Frontal cortex (tissue), 4 donors: Measurements from ENCODE around the gene KCNQ1. TPM values are rescaled to one million over a fixed set of nuclear protein-coding genes. Genes with fewer than 3 reads are reported as not detected.

Experiments
- DNase-seq, 2 donors: peaks; one replicate each; pipeline ENCODE4 v3.0.0; 2012; ENCODE audit warnings: low spot score in 2 of 2
- FAIRE-seq: peaks from 2 replicates; lab custom pipeline; 2012; peaks lifted over from hg19 to GRCh38; lab: Jason Lieb, UNC
- total RNA-seq: library from RNA; depleted of rRNA; stranded (reverse); fragments of >200 nt; gene quantifications from one replicate; pipeline ENCODE4 v1.2.3, GENCODE V29; 2014
- donor health status: control.
- donor health status: control.
- donor health status: control.

KCNQ1 gene
- total RNA-seq, 1 donor from 2014 or later, result under 0.01 TPM

DNA sequence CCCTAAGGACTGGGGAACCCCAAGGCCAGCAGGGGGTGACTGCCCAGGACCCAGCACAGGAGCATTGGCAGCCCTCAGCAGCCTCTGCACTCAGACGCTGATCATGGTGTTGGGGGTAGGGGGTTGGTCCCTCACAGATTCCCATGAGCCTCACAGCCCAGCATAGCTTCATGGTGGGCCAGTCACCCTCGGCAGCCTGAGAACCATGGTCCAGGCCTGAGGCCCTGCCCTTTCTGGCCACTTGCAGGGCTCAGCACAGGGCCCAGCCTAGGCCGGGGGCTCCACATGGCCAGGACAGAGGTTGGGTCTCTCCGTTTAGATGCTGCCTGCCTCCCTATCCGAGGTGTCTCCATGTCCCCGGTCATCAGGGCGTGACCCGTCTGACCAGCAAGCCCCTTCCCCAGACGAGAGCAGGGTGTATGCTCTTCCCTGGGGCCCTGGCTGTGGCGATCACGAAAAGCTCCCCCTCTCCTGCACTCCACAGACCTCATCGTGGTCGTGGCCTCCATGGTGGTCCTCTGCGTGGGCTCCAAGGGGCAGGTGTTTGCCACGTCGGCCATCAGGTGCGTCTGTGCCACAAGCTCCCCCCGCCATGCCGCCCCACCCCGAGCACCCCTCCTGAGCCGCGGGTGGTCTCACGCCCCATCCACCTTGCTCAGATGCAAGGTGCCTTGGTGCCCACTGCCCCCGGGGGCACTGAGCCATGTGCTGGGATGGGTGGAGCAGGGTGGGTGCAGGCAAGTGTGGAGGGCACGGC lies 126.2 kb downstream of the KCNQ1 start:
- no peak for FAIRE-seq
- DNase-seq, result no peak

GRCh38 chr11:2571598-2572281 lies 126.9 kb downstream of the KCNQ1 start:
- DNase-seq, result no peak
- FAIRE-seq, result no peak

GRCh38 chr11:2572491-2573239 lies 127.9 kb downstream of the KCNQ1 start:
- FAIRE-seq (no peak), DNase-seq (no peak)

DNA sequence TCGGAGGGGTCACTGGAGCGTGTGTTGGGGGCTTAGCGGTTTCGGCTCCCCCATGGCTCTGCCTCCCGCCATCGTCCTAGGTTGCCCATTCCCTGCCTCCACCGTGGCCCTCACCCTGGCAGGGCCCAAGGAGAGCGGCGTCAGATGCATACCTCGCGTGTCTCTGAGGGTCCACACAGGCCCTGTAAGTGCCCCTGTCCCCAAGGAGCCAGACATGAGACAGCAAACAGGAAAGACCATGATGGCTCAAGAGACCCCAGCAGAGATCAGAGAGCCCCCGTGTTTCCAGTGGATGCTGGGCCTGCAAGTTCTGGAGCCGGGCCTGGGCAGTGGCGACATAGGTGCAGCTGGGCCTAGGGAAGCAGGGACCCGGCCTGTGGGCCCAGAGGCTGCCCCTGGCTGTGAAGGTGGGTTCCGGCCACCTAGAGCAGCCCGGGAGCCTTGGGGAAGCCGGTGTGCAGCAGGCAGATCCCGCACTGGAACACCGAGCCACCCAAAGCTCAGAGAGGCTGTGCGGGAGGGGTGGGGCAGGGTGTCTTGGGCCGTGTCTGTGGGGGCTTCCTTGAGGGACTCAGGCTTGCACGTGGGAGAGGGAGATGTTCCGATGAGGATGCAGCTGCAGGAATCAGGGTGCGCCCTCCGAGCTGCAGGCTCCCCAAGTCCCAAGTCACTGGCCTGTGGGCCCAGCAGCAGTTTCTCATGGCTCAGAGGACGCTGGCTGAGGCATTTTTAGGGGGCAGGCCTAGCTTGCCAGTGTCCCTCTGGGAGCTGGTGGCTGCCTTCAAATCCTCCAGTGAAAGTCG lies 128.6 kb downstream of the KCNQ1 start:
- DNase-seq (no peak), FAIRE-seq (no peak)

- no peak for FAIRE-seq
- DNase-seq, result no peak
These were observed 129.3 kb downstream of the KCNQ1 start for GRCh38 chr11:2574043-2574552.

DNA sequence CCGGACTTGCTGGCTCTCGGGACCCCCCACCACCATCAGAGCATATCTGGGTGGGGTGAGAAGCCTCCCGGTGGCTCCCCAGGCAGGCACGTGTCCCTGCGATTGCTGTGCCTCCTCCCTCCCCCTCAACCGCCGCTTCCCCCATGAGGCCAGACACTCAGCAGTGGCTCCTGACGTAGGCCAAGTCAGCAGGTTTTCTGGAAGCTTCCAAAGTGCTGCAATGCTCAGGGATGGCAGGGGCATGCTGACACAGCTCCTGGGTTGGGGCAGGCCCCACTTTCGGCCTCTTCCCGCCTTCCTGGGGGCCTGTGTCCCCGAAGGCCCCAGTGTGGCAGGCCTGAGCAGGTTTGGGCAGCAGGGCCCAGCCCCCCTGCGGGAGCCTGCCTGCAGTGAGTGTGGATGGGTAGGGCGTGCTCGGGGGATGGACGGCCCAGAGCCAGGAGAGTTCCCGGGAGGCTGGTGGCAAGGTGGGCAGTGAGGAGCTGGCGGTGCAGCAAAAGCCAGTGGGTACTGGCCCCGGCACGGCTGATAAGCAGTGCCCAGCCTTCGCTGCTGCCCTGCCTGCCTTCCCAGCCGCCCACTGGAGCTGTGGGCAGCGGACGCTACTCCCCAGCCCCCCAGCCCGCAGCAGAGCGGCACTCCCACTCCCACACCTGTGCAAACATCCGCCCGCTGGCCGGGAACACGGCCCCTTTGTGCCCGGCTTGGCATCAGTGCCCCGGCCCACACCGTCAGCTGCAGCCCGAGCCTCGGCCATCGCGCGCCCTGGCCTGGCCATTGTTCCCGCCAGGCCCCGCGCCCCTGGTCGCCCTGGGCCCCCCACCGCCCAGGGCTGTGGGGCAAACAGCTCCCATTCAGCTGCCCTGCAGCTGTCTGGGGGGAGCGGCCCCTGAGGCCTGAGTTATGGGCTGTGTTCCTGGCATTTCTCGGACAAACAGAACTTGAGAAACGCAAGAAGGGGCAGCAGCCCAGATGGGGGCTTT lies 130.0 kb downstream of the KCNQ1 start:
- DNase-seq (peak; percentile 35 to 66), FAIRE-seq (no peak)

- no peak for FAIRE-seq
- no peak for DNase-seq
These were observed 130.8 kb downstream of the KCNQ1 start for GRCh38 chr11:2575591-2576051.

GRCh38 chr11:2576111-2576510 lies 131.3 kb downstream of the KCNQ1 start:
- no peak for DNase-seq
- no peak for FAIRE-seq

- FAIRE-seq, result no peak
- DNase-seq, result no peak
These were observed 131.7 kb downstream of the KCNQ1 start for GRCh38 chr11:2576549-2576948.

- FAIRE-seq (no peak), DNase-seq (no peak)
These were observed 132.5 kb downstream of the KCNQ1 start for GRCh38 chr11:2577031-2577990.

DNA sequence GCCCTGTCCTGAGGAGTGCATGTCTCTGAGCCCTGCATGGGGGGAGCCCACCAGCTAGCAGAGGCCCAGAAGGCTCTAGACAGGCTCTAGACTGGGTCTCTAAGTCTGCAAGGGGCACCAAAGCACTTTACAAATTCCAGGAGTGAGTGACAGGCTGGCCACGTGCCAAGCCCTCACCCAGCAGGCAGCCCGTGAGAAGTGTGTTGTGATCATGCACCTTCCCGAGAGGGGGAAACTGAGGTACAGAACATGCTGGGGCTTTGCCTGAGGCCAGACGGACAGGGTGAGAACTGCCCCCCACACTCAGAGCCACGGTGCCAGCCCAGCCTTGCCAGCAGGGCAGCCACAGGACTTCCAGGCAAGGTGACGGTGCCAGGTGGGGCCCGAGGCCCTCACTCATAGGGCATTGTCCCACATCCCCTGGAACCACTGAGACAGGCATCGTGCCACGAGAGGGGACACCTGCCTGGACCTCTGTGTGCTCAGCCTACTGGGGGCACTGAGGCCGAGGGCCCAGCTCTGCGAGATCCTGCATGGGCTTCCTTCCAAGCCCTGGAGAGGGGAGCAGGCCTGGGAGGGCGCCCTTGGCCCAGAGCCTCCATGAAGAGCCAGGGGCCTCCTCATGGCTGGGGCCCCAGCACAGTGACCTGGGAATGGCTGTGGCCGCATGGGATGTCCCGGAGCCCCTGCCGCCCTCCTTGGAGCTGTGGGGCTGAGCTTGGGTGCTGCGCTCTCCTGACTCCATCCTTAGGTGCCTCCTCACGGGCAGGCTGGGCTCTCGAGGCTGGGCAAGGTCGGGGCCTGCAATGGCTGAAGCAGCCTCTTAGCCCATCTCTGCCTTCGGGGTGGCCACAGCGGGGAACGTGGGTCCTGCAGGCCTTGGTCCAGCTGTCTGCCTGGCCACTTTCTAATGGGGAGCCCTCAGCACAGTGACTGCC lies 133.5 kb downstream of the KCNQ1 start:
- no peak for FAIRE-seq
- DNase-seq, result no peak

- no peak for FAIRE-seq
- no peak for DNase-seq
These were observed 134.1 kb downstream of the KCNQ1 start for GRCh38 chr11:2578929-2579270.

GRCh38 chr11:2579315-2580060 lies 134.7 kb downstream of the KCNQ1 start:
- DNase-seq (no peak), FAIRE-seq (no peak)

DNA sequence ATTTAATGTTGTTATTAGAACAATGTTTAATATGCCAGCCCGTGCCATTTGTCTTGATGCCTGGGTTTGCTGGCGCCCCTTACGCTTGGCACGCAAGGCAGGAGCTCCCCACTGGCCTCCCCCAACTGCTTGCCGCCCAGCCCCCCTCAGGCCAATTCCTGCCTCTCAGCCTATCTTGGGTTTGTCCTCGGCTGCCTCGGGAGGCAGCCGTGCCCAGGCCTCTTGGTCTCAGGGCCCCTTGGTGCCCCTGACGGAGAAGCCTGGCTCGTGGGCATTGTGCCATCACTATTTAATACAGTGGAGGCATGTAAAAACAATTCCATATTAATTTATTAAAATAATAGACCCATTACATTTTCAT lies 135.2 kb downstream of the KCNQ1 start:
- FAIRE-seq, result no peak
- DNase-seq, result no peak

- FAIRE-seq, result no peak
- no peak for DNase-seq
These were observed 135.8 kb downstream of the KCNQ1 start for GRCh38 chr11:2580571-2581001.
